Fibroblast of lung (primary cell): Measurements from ENCODE around the gene ZDHHC16.

ENCODE experiments used
- CTCF ChIP-seq, 2 donors: IDR thresholded peaks in 1 of 2; conservative IDR thresholded peaks in 1 of 2; 1 replicate in 1 of 2; 2 replicates in 1 of 2; pipeline ENCODE4 v1.5.1; 2011 to 2012; ENCODE audit warnings: low read length in 2 of 2, control low read depth in 1 of 2, inconsistent platforms in 1 of 2, low read depth in 1 of 2, mild to moderate bottlenecking in 1 of 2
- EZH2 ChIP-seq: IDR thresholded peaks from 2 replicates; pipeline ENCODE4 v1.5.1; 2012; ENCODE audit warnings: low read length, control low read depth, mild to moderate bottlenecking; ENCODE audit errors: missing control alignments

- TF ChIP-seq CTCF (conservative IDR thresholded peaks at IDR 0.05 in 1 of 2, IDR thresholded peaks at IDR 0.05 in 1 of 2; ENCODE audit: low read depth in 1 of 2, low read length in 2 of 2) (no peak), EZH2 (no peak)
These were observed 45.1 kb upstream of the ZDHHC16 start, which contains the start of gene RRP12 for GRCh38 chr10:97400665-97401454.
